NB4 (cell line): ENCODE measurements around the gene SLC26A9.

Experiments used
- CTCF ChIP-seq: IDR thresholded peaks from one replicate; pipeline ENCODE4 v1.5.1; 2012; ENCODE audit warnings: low read depth, low read length
- MYC ChIP-seq: IDR thresholded peaks from 2 replicates; pipeline ENCODE4 v1.6.1; 2011; ENCODE audit warnings: low read depth, low read length
- POLR2A ChIP-seq: IDR thresholded peaks from 2 replicates; pipeline ENCODE4 v1.6.1; 2011; ENCODE audit warnings: mild to moderate bottlenecking; ENCODE audit not compliant: insufficient read length; ENCODE audit errors: extremely low read depth
- TF ChIP-seq, protein P1 (sequence below): IDR thresholded peaks from 2 replicates; pipeline ENCODE4 v1.6.1; 2011; ENCODE audit warnings: low read depth, low read length

DNA sequence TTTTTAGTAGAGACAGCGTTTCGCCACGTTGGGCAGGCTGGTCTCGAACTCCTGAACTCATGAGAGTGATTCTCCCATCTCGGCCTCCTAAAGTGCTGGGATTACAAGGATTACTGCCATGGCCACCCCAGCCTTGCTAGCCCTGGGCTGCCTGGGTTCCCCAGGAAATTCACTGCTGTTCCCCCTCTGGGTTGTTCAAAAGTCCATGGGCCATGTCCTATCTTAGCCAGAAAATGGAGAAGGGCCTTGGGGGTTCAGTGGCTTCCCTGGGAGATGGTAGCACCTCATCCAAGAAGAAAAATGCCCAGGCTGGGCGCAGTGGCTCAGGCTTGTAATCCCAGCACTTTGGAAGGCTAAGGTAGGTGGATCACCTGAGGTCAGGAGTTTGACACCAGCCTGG, 20.9 kb downstream of the SLC26A9 start:
- TF ChIP-seq CTCF (no peak), POLR2A (no peak), MYC (no peak)
- TF ChIP-seq, protein P1, sequence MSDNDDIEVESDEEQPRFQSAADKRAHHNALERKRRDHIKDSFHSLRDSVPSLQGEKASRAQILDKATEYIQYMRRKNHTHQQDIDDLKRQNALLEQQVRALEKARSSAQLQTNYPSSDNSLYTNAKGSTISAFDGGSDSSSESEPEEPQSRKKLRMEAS = no peak
